ENCODE data around the gene MYL12A. TPM values are rescaled to one million over a fixed set of nuclear protein-coding genes. Genes with fewer than 3 reads are reported as not detected.

The MYL12A gene
- total RNA-seq, 2 donors from 2014 or later: 260 to 658 TPM

DNA sequence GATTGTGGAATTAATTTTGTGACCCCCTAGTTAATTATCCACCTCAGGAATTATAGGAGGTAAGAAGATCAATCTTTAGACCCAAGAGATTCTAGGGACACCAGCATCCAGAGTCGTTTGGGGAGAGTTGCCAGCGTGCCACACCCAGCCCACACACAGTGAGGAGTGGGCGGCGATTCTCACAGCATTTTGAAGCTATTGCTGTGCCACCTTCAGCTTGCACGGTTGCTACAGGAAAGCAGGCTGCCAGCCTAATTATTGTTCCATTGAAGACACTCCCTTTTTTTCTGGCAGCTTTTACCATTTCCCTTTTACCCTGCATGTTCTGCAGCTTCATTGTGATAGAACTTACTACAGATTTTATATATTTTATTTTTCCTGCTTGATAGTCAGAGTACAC, 13.1 kb upstream of the MYL12A start:
- no peaks in the 10 kb centered on the region for H3K27me3 Mint-ChIP-seq
- H3K4me3 Mint-ChIP-seq: no peak overlapping the region
- no peak for DNase-seq (ENCODE audit: low spot score)
- no peak overlapping the region for H3K27ac Mint-ChIP-seq
- no peaks in the 10 kb centered on the region for H3K36me3 Mint-ChIP-seq
- H3K4me1 Mint-ChIP-seq (ENCODE audit: low read depth in 2 of 2): peaks cover 0 to 5% of the 10 kb centered on the region in 2 donors
- no peak for ATAC-seq
- no peaks in the 10 kb centered on the region for H3K9me3 Mint-ChIP-seq

GRCh38 chr18:3235846-3236245, 11.8 kb upstream of the MYL12A start:
- Mint-ChIP-seq H3K27ac (no peak overlapping the region), H3K9me3 (no peaks in the 10 kb centered on the region), H3K27me3 (no peaks in the 10 kb centered on the region), H3K4me1 (ENCODE audit: low read depth in 2 of 2) (peaks cover 0 to 5% of the 10 kb centered on the region in 2 donors), H3K4me3 (no peak overlapping the region), H3K36me3 (no peaks in the 10 kb centered on the region)
- no peak for ATAC-seq
- DNase-seq (ENCODE audit: low spot score): no peak

DNA sequence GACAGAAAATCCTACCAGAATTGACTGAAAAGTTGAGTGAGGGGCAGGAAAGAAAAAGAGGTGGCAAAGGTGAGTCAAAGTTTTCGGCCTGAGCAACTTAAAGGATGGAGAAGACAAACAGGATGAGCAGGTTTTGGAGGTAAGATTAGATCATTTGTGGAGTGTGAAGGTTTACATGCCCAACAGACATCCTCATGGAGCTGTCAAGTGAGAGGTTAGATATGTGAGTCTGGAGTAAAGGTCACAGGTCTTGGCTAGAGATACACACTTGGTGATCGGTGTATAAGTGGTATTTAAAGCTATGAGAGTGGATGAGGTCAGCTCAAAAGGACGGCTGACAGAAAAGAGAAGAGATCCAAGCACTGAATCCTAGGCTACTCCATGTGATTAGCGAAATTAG, 11.1 kb upstream of the MYL12A start:
- H3K27me3 Mint-ChIP-seq: no peaks in the 10 kb centered on the region
- H3K9me3 Mint-ChIP-seq: no peaks in the 10 kb centered on the region
- no peak for ATAC-seq
- H3K36me3 Mint-ChIP-seq: no peaks in the 10 kb centered on the region
- peaks cover 0 to 5% of the 10 kb centered on the region in 2 donors for H3K4me1 Mint-ChIP-seq (ENCODE audit: low read depth in 2 of 2)
- no peak for DNase-seq (ENCODE audit: low spot score)
- no peak overlapping the region for H3K4me3 Mint-ChIP-seq
- H3K27ac Mint-ChIP-seq: no peak overlapping the region

DNA sequence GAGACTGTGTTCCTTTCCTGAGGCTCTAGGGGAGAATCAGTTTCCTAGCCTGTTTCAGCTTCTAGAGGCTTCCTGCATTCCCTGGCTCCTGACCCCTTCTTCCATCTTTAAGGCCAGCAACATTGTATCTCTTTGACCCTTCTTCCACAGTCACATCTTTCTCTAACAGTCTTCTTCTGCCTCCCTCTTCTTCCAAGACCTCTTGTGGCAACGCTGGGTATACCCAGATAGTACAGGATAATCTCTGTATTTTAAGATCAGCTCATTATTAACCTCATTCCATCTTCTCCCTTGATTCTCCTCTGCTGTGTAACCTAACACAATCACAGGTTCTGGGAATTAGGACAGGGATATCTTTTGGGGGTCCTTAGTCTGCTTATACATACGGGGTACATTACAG, 8.9 kb upstream of the MYL12A start:
- no peaks in the 10 kb centered on the region for H3K27me3 Mint-ChIP-seq
- H3K27ac Mint-ChIP-seq: no peak overlapping the region
- peak in 1 of 2 donors; percentile 6 for ATAC-seq
- no peaks in the 10 kb centered on the region for H3K9me3 Mint-ChIP-seq
- no peak for DNase-seq (ENCODE audit: low spot score)
- no peaks in the 10 kb centered on the region for H3K36me3 Mint-ChIP-seq
- peaks cover 0 to 5% of the 10 kb centered on the region in 2 donors for H3K4me1 Mint-ChIP-seq (ENCODE audit: low read depth in 2 of 2)
- H3K4me3 Mint-ChIP-seq: no peak overlapping the region

DNA sequence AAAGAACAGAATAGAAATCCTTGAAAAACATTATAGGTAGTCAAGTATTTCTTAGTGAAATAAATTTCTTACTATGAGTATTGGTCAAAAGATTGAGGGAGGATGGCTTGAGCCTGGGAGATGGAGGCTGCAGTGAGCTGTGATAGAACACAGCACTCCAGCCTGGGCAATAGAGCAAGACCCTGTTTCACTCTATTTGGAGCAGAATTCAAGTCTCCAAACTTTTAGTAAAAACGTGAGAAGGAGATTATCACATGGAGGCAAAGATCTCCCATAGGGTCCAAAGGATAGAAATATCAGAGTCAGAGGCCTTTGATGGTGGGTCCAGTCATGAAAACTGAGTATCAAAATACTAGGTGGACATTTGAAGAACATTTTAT, 2.4 kb upstream of the MYL12A start:
- peak overlapping the region; percentile 88 for H3K4me3 Mint-ChIP-seq
- peak overlapping the region in 1 of 2 donors; percentile 80 for H3K27ac Mint-ChIP-seq
- peaks cover 14% of the 10 kb centered on the region for H3K36me3 Mint-ChIP-seq
- H3K9me3 Mint-ChIP-seq: no peaks in the 10 kb centered on the region
- no peak for ATAC-seq
- no peak for DNase-seq (ENCODE audit: low spot score)
- H3K27me3 Mint-ChIP-seq: no peaks in the 10 kb centered on the region
- peaks cover 24 to 42% of the 10 kb centered on the region in 2 donors for H3K4me1 Mint-ChIP-seq (ENCODE audit: low read depth in 2 of 2)

DNA sequence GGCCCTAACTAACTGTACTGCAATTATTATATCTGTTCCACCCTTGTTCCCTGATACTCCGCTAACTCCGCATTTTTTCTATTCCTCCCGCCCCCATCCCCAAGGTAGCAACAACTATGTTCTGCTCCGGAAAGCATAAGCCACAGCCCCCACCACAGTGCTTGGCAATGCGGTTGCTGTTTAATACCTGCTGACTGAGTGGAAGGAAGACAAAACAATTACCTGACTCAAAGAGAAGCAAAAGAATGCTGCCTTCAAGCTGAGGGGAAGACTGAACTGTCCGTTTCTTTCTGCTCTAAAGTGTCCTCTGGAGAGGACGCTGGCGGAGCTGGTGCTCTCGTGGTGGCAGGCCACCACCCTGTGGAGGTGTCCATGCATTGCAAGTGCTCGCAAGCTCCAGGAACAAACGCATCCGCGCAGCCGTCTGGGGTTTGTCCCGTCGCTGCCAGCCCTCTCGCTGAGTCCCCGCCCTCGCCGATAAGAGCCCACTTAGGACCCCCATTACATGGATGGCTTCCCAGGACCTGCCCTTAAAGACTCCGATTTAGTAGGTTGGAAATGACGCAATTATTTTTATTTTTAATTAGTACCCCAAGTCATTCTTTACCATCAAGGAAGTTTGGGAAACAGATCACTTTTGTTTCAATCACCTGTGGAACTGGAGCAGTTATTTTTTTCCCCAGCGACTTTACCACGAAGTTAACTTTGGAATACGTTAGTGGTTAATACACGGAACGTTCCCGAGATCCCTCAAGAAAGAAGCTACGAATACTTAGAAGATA, 1.6 kb upstream of the MYL12A start:
- Mint-ChIP-seq H3K9me3 (no peaks in the 10 kb centered on the region), H3K27ac (peak overlapping the region; percentile 80 to 93), H3K36me3 (peaks cover 21% of the 10 kb centered on the region), H3K27me3 (no peaks in the 10 kb centered on the region), H3K4me3 (peak overlapping the region; percentile 88), H3K4me1 (ENCODE audit: low read depth in 2 of 2) (peaks cover 31 to 49% of the 10 kb centered on the region in 2 donors)
- ATAC-seq (peak; percentile 69 to 71), DNase-seq (ENCODE audit: low spot score) (peak; percentile 90)

DNA sequence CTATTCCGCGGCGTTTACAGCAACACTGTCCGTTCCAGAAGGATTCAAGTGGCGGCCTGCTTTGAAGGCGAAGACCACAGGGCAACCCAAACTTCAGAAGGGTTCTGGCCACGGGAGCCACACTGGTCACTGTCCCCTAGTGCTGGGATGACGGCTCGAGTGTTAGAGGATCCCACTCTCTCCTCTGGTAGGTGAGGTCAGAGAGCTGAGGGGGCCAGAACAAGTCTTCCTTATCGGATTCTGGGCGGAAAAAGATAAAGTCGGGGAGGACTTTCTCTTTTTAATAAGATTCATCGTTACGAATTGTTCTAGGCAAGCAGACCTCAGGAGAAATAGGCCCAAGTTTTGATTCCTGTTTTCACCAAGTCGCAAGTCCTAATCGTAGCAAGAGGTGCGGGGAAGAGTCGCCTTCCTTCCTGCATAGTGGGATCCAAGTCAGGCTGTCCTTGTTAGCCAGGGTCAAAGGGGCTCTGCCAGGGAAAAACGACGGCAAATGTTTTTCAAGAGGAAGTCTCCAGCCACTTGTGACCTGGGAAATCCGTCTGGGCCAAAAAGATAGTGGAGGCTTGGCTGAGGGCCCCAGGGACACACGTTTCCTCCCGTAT, 864 bp upstream of the MYL12A start:
- no peaks in the 10 kb centered on the region for H3K27me3 Mint-ChIP-seq
- DNase-seq (ENCODE audit: low spot score) (no peak), ATAC-seq (peak in 1 of 2 donors; percentile 2)
- H3K4me1 Mint-ChIP-seq (ENCODE audit: low read depth in 2 of 2): peaks cover 33 to 54% of the 10 kb centered on the region in 2 donors
- H3K36me3 Mint-ChIP-seq: peaks cover 21% of the 10 kb centered on the region
- H3K9me3 Mint-ChIP-seq: no peaks in the 10 kb centered on the region
- H3K27ac Mint-ChIP-seq: peak overlapping the region; percentile 80 to 93
- H3K4me3 Mint-ChIP-seq: peak overlapping the region; percentile 88

GRCh38 chr18:3248062-3248657, 559 bp downstream of the MYL12A start:
- DNase-seq (ENCODE audit: low spot score): no peak
- H3K36me3 Mint-ChIP-seq: peaks cover 24% of the 10 kb centered on the region
- H3K27me3 Mint-ChIP-seq: no peaks in the 10 kb centered on the region
- ATAC-seq: peak in 1 of 2 donors; percentile 0
- peak overlapping the region; percentile 80 to 93 for H3K27ac Mint-ChIP-seq
- H3K9me3 Mint-ChIP-seq: no peaks in the 10 kb centered on the region
- H3K4me1 Mint-ChIP-seq (ENCODE audit: low read depth in 2 of 2): peaks cover 44 to 67% of the 10 kb centered on the region in 2 donors
- peak overlapping the region; percentile 88 for H3K4me3 Mint-ChIP-seq

GRCh38 chr18:3248658-3249359, 1.2 kb downstream of the MYL12A start:
- Mint-ChIP-seq H3K4me3 (peak overlapping the region; percentile 88), H3K4me1 (ENCODE audit: low read depth in 2 of 2) (peaks cover 48 to 73% of the 10 kb centered on the region in 2 donors), H3K27ac (peak overlapping the region; percentile 80 to 93), H3K36me3 (peaks cover 29% of the 10 kb centered on the region), H3K9me3 (no peaks in the 10 kb centered on the region), H3K27me3 (no peaks in the 10 kb centered on the region)
- DNase-seq (ENCODE audit: low spot score): peak; percentile 66
- ATAC-seq: peak; percentile 11 to 51

DNA sequence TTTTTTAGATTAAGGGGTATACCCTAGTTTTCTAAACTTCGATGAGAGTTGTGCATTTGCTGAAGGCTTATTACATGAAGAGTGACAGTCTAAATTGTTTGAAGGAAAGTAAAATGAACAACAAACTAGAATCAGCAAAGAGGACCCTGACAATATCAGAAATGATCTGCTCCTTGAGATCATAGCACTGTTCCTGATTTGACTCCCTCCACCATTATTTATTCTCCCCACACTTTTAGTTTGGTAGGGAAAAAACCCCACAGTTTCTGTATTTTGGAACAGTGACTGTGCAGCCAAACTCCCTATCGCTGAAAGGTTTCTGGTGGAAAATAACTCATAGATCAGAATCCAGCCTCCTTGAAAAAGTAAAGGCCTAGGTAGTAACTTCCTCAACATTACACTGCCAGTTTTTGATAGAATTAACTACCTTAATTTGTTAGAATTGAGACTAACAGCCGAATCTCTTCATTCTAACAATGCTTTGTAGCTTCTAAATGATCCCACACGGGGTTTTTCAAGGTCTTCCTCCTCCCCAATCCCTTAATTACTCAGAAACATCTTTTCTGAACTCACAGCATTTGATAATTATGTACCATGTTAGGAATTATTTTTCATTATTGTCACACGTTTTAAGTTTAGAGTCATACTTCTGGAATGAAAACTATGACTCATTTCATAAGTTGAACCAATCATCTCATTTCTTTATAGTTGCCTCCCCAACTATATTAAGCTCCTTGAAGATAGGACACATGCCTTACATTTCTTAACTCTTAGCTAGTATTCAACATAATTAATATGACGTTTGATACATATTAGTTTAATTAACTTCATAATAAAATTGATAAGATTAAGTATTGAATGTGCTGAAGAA, 2.9 kb downstream of the MYL12A start:
- Mint-ChIP-seq H3K9me3 (no peaks in the 10 kb centered on the region), H3K4me1 (ENCODE audit: low read depth in 2 of 2) (peaks cover 57 to 80% of the 10 kb centered on the region in 2 donors), H3K4me3 (peak overlapping the region; percentile 88), H3K36me3 (peaks cover 42% of the 10 kb centered on the region), H3K27me3 (no peaks in the 10 kb centered on the region), H3K27ac (peak overlapping the region; percentile 80 to 93)
- no peak for DNase-seq (ENCODE audit: low spot score)
- no peak for ATAC-seq

- Mint-ChIP-seq H3K27me3 (no peaks in the 10 kb centered on the region), H3K4me3 (peak overlapping the region; percentile 69), H3K27ac (peak overlapping the region; percentile 55 to 93), H3K4me1 (ENCODE audit: low read depth in 2 of 2) (peaks cover 54 to 78% of the 10 kb centered on the region in 2 donors), H3K36me3 (peaks cover 50% of the 10 kb centered on the region), H3K9me3 (no peaks in the 10 kb centered on the region)
- ATAC-seq: no peak
- DNase-seq (ENCODE audit: low spot score): no peak
Measured at GRCh38 chr18:3251249-3251962, 3.8 kb downstream of the MYL12A start.

DNA sequence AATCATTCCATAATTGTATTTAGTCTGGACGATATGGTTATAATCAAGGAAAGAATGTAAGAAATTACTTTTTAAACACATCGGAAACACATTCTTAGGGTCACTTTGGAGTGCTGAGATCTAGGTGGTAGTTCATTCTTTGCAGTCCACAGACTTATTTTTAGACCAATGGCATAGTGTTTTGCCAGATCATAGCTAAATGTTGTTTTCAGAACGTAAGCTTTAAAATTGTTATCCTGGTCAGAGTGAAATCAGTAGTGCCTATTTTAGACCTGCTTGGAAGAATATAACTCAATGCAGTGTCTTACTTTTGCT, 4.3 kb downstream of the MYL12A start:
- DNase-seq (ENCODE audit: low spot score) (no peak), ATAC-seq (no peak)
- Mint-ChIP-seq H3K27me3 (no peaks in the 10 kb centered on the region), H3K9me3 (no peaks in the 10 kb centered on the region), H3K27ac (peak overlapping the region; percentile 55 to 93), H3K4me1 (ENCODE audit: low read depth in 2 of 2) (peaks cover 49 to 76% of the 10 kb centered on the region in 2 donors), H3K4me3 (peak overlapping the region; percentile 69), H3K36me3 (peaks cover 52% of the 10 kb centered on the region)
